ENCODE results near the gene PJVK. TPM values are rescaled to one million over a fixed set of nuclear protein-coding genes. Genes with fewer than 3 reads are reported as not detected.
"Not testable (repeated sequence)": the region's sequence is repeated elsewhere in the genome, so short reads cannot be mapped to it uniquely, and the experiment has no call there.

PJVK gene
- total RNA-seq, 4 donors from 2014 or later: 1.7 to 3.1 (median 1.8) TPM; not detected in 1

GRCh38 chr2:178417916-178418315 lies 33.3 kb upstream of the PJVK start:
- Histone ChIP-seq H3K9me3 (no peaks in the 10 kb centered on the region), H3K27me3 (no peaks in the 10 kb centered on the region), H3K27ac (no peak overlapping the region), H3K36me3 (no peaks in the 10 kb centered on the region), H3K4me1 (no peaks in the 10 kb centered on the region), H3K4me3 (no peak overlapping the region)
- TF ChIP-seq POLR2A (IDR thresholded peaks at IDR 0.05): no peak
- no peak for TF ChIP-seq CTCF (IDR thresholded peaks at IDR 0.05)
- DNase-seq: no peak

- H3K9me3 ChIP-seq: no peaks in the 10 kb centered on the region
- no peak overlapping the region for H3K27ac ChIP-seq
- no peaks in the 10 kb centered on the region for H3K36me3 ChIP-seq
- no peaks in the 10 kb centered on the region for H3K4me1 ChIP-seq
- no peak for DNase-seq
- no peak for TF ChIP-seq CTCF (IDR thresholded peaks at IDR 0.05)
- no peak overlapping the region for H3K4me3 ChIP-seq
- no peaks in the 10 kb centered on the region for H3K27me3 ChIP-seq
Measured at GRCh38 chr2:178418426-178418825, 32.8 kb upstream of the PJVK start.

- Histone ChIP-seq H3K36me3 (no peaks in the 10 kb centered on the region), H3K27ac (no peak overlapping the region), H3K27me3 (no peaks in the 10 kb centered on the region), H3K9me3 (no peaks in the 10 kb centered on the region), H3K4me3 (no peak overlapping the region), H3K4me1 (no peaks in the 10 kb centered on the region)
- TF ChIP-seq CTCF (IDR thresholded peaks at IDR 0.05) (peak in 3 of 6 experiments; percentile 49 to 54 (median 51)), POLR2A (IDR thresholded peaks at IDR 0.05) (no peak)
- no peak for DNase-seq
Measured at GRCh38 chr2:178419123-178419522, 32.1 kb upstream of the PJVK start.

GRCh38 chr2:178420463-178420999 lies 30.6 kb upstream of the PJVK start:
- no peak for DNase-seq
- Histone ChIP-seq H3K4me1 (no peaks in the 10 kb centered on the region), H3K4me3 (no peak overlapping the region), H3K27me3 (no peaks in the 10 kb centered on the region), H3K27ac (no peak overlapping the region), H3K9me3 (no peaks in the 10 kb centered on the region), H3K36me3 (no peaks in the 10 kb centered on the region)
- no peak for TF ChIP-seq CTCF (IDR thresholded peaks at IDR 0.05)
- TF ChIP-seq POLR2A (IDR thresholded peaks at IDR 0.05): no peak

GRCh38 chr2:178422097-178422496 lies 29.1 kb upstream of the PJVK start:
- TF ChIP-seq POLR2A (IDR thresholded peaks at IDR 0.05): no peak
- Histone ChIP-seq H3K27ac (no peak overlapping the region), H3K4me3 (no peak overlapping the region), H3K27me3 (no peaks in the 10 kb centered on the region), H3K36me3 (no peaks in the 10 kb centered on the region), H3K9me3 (no peaks in the 10 kb centered on the region), H3K4me1 (no peaks in the 10 kb centered on the region)
- no peak for DNase-seq

GRCh38 chr2:178423746-178424145 lies 27.4 kb upstream of the PJVK start:
- DNase-seq: not testable (repeated sequence)

GRCh38 chr2:178425255-178425827 lies 25.8 kb upstream of the PJVK start:
- DNase-seq: no peak
- TF ChIP-seq CTCF (IDR thresholded peaks at IDR 0.05) (no peak), POLR2A (IDR thresholded peaks at IDR 0.05) (no peak)
- H3K27ac ChIP-seq: no peak overlapping the region
- peaks cover 0 to 2% (median 0%) of the 10 kb centered on the region in 3 donors for H3K36me3 ChIP-seq
- H3K4me3 ChIP-seq: no peak overlapping the region
- H3K9me3 ChIP-seq: no peaks in the 10 kb centered on the region
- no peaks in the 10 kb centered on the region for H3K27me3 ChIP-seq
- no peaks in the 10 kb centered on the region for H3K4me1 ChIP-seq

More at GRCh38 chr2:178423746-178424145, 27.4 kb upstream of the PJVK start:
- H3K27ac ChIP-seq, H3K36me3 ChIP-seq, H3K27me3 ChIP-seq, H3K4me1 ChIP-seq, H3K9me3 ChIP-seq, H3K4me3 ChIP-seq: not testable (repeated sequence)

Measured in Peyer's patch (tissue), 4 donors.